ENCODE measurements around the gene SSBP3.

The SSBP3 gene

DNA sequence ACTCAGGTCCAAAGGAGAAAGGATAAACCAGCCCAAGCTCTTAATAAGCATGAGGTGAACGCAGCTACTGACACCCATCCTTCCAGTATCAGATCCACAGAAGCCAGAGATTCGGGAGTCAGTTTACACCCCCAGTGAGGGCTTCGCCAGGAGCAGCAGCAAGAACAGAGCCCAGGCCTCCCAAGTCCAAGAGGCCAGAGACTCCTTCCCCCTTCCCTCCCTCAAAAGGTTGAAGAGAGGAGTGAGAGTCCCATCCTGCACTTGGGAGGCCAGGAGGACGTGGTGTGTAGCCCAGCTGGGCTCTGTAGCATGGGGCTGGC, 133.5 kb downstream of the SSBP3 start:
- peak in 1 of 56 donors; percentile 16 for DNase-seq

DNA sequence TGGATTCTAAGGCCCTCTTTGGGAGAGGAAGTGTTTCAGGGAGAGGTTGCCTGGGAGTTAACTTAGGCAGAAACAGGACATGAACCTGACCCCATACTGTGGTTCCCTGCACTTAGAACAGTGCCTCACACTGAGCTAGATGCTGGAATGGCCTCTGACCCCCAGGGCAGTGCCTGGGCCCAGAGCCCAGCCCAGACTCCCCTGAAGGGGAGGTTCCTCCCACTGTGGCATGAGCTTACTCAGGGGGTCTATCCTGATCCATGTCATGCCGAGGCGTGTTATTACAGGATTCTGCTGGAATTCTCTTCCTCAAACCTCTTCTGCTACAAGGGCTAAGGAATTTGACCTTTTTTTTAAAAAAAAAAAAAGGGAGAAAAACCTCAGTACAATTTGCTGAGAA, 134.1 kb downstream of the SSBP3 start:
- no peak for DNase-seq

DNA sequence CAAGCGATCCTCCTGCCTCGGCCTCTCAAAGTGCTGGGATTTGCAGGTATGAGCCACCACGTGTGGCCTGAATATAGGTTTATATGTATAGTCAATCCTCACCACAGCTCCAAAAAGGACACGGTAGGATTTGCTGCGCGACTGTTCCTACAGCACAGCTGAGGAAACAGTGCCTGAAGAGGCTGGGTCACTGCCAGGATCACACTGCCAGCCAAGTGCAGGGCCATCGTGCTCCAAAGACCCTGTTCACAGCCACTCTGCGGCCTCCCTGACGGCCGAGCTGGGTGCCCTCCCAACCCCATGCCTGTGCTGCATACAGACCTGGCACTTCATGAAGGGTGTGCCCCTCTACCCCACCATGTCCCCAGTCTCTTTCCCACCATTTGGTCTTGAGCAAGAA, 134.9 kb downstream of the SSBP3 start:
- no peak for DNase-seq

DNA sequence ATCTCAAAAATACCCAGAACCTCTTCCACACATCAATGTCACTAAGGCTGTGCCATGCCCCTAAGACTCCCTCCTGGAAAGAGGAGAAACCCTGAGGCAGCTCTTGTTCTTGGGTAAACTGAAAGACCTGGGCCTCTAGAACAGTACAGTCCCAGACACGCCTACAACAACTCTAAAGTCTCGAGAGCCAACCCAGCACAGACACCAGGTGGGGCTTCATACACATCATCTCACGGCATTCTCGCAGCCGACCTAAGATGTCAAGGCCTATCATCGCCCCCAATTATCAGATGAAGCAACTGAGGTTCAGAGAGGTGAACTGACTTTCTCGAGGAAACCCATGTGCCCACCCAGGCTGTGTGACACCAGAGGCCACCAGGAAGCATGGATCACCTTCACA, 135.7 kb downstream of the SSBP3 start:
- no peak for DNase-seq

DNA sequence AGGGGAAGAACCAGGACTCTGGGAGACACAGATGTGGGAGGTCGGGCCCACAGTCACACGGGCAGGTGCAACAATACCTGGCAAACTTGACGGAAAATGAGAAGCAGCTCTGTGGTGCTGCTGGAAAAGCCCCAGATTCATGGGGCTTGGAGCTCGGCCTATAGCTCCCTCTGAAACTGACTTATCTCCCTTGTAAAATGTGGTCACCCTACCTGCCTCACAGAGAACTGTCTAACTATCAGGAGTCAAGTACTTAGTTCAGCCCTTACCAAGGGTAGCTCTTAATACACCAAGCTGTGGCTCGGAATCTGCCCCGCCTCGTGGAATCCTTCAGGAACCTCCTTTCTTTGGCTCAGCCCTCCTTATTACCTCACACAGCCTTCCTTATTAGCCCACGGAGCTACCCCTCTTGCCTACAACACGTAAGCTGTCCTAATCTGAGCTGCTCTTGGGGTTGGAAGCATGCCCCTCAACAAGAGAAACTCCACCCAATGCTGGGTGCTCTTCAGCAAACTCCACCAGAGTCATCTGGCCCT, 137.4 kb downstream of the SSBP3 start:
- no peak for DNase-seq

DNA sequence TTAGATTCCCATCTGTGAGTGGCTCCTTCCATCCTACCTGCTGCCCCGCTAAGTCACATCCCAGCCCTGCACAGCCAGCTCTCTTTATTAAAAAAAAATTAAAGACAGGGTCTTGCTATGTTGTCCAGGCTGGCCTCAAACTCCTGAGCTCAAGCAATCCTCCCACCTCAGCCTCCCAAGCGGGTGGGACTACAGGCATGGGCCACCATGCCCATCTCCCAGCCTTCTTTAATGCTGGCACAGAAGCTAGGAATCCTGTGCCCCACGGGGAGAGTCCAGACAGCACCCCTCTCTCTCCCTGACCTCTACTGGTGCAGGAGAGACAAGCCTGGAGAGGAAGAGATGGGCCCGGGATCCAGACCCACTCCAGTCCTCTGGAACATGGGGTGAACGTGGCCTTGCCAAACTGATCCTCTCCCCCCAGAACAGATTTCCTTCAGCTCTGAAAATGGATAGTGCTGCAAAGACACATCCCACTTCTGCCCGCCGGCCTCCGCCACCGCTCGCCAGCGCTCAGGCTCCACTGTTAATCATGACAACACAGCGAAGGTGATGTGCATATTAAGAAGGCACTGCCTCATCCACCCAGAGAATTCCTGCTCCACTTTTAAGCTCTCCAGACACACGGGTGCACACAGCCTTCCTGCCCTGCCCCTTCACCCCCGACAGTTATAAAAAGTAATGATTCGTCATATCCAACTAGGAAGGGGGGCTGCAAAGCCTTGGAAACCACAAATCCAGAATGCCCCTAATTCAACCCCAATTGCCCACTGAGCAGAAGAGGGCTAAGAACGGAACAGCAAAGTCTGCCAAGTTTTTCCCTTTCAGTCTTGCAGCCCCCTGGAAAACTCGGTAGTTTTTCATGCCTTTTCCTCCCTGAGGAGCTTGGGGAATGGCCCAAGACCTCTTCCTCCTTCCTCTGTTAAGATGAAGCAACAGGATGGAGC, 138.1 kb downstream of the SSBP3 start:
- DNase-seq = peak in 10 of 56 donors; percentile 7 to 49 (median 19)

DNA sequence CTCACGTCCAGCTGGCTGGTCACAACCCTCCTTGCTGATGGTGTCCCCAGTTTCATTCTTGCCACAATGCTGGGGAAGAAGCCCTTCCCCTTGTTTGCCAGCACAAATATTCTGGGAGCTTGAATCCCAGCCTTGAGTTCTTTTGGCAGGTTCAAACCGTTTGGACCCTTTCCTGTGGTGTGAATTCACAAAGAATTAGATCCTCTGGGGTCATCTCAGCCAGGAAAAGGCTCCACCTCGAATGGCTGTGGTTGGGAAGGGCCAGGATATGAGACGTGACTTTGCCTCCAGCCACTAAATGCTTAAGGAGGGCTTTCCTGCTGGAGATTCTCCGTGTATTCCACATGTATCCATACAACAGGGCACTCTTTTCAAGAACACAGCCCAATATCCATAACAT, 139.3 kb downstream of the SSBP3 start:
- DNase-seq = no peak

DNA sequence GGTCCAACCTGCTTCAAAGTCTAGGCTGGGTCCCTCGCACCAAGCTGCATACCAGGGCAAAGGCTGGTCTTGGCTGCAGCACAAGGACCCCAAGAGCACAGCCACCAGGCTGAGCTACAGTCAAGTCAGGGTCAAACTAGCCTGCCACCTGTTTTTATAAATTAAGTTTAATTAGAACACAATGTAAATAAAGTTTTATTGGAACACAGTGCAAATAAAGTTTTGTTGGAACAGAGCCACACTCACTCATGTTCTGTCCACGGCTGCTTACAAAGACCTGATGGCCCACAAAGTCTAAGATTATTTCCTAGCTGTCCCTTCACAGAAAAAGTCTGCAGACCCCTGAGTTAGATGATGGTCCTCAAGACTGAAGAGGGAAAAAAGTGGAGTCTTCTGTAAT, 140.0 kb downstream of the SSBP3 start:
- no peak for DNase-seq

DNA sequence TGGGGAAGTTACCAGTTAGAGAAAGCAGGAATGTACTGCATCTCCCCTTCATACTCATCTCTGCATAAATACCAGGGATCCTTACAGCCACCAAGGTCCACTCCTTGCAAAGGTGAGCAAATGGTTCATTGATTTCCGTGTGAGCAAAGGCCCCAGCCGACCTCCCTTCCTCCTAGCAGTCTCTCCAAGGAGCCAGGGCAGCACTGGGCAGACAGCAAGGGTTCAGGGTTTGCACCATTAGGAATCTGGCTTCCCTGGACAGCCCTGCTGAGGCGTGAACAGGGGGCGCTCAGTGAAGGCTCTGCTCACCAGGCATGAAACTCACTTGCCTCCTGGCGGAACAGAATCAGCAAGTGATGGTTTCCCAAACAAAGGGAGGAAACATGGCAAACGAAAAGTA, 140.5 kb downstream of the SSBP3 start:
- no peak for DNase-seq

DNA sequence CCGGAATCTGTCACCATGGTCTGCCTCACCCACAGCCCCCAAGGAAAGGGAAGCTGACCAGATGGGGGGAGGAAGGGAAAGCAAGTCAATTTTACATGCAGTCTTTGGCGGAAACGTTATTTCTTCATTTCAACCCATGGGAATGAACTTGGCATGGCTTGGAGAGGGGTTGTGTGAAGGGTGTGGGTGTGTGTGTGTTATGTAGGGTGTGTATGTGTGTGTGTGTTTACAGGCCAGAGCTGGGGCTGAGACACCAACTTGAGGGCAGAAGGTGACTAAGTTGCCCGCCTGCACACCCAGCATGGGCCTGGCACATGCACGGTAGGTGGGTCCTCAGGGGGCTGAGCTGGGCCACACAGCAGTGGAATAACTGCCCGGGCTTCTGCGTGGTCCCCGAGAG, 141.1 kb downstream of the SSBP3 start:
- no peak for DNase-seq

DNA sequence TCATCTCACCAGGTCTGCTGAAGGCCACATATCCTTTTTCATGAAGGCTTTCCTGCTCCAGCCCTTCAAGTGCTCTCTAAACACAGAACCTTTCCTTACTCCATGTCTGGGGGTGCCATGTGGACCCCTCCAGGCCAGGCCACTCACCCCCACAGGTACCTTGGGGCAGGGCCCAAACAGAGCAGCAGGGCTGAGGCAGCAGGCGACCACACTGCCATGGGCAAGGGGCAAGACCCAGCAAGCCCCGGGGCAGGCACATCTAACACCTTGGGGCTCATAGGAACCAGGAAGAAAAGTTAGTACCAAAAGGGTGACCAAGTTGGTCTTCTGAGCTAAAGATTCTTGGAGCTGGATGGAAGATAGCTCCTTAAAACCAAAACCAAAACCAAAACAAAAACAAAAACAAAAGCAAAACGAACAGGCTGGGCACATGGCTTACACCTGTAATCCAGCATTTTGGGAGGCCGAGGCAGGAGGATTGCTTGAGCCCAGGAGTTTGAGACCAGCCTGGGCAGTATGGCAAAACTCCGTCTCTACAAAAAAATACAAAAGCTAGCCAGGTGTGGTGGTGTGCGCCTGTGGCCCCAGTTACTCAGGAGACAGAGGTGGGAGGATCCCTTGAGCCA, 142.5 kb downstream of the SSBP3 start:
- DNase-seq = no peak

DNA sequence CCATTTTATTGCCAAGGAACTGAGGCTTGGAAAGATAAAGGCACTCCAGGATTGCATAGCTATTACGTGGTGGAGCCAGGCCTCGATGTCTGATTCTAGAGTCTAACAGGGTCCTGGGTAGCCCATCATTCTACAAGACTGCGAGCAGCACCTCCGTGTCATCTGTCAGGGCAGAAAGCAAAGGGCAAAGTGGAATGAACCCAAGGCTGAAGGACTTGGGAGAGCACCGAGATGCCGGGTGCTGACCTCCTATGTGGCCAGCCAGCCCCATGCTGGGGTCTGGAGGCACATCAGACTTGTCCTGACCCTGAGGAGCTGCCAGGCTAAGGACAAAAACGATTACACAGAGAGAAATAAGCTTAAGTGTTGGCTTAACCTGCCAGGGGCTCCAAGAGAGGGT, 143.9 kb downstream of the SSBP3 start:
- DNase-seq = no peak

DNA sequence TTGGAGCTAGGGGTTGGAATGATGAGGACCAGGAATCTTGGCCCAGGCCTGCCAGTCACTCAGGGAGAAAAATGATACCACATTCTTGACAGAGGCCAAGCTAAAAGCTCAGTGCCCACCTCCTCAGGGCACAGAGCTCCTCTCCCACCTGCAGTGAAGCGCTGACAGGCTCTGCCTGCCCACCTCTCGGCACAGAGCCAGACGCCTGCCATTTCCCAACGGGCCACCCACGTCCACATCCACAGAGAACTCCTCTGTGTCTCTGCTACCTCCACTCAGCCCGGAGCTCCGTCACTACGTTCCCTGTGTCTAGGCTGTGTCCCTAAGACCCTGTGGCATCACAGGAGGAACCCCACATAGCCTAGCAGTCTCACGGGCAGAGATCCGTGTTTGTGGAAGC, 145.4 kb downstream of the SSBP3 start:
- DNase-seq = peak in 22 of 56 donors; percentile 3 to 66 (median 29)

DNA sequence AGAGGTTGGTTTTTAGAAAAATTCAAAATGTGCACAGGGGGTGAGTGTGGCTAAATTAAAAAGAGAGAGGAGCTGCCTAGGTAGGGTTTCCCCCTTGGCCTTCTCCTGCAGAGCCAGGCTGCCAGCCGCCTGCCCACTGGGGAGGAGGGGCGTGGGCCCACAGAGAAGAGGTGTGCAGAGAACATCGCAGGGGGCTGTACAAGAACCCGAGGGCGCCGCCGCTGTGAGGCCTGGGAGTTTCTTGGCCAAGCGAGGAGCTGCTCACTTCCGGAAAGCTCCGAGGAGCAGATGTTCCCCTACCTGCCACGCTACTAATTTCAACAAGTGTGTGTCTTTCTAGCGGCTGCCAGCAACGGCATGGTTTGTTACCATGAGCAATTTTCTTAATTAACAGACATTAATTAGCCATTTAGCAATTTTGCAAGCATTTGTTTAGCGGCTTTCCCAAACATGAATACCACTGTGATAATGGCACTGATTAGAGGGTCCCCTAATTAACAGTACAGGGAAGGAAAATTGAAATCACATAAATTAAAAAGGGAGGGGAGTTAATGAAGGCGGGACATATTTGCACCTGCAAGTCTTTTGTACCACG, 146.6 kb downstream of the SSBP3 start:
- DNase-seq = no peak

DNA sequence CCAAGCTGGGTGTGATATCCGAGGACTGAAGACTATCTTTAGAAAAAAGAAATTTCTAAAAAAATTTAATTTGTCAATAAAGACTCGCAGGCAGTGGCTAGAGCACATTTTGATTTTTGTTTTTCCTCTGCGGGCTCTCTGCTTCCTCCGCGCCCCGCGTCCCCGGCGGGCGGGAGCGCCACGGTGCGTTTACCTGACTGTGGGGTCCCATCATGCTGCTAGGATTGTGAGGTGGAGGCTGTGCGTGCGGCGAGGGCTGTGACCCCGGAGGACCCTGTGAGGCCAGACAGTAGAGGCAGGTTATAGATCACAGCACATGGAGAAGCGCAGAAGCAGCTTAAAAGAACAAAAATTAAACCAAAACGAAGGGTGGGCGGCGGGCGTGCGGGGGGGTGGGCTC, 148.3 kb downstream of the SSBP3 start:
- no peak for DNase-seq

DNA sequence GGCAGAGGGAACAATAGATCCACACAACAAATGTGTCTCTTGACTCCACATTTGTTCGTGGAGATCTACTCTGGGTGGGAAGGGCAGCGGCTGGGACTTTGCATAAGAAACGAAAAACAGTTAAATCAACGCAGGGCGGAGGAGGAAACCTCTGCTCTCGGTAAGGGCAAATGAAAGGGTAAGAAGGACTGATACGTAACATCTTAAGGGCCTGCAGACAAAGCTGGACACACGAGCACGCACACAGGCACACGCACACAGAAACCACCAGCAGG, 148.9 kb downstream of the SSBP3 start:
- DNase-seq = no peak

DNA sequence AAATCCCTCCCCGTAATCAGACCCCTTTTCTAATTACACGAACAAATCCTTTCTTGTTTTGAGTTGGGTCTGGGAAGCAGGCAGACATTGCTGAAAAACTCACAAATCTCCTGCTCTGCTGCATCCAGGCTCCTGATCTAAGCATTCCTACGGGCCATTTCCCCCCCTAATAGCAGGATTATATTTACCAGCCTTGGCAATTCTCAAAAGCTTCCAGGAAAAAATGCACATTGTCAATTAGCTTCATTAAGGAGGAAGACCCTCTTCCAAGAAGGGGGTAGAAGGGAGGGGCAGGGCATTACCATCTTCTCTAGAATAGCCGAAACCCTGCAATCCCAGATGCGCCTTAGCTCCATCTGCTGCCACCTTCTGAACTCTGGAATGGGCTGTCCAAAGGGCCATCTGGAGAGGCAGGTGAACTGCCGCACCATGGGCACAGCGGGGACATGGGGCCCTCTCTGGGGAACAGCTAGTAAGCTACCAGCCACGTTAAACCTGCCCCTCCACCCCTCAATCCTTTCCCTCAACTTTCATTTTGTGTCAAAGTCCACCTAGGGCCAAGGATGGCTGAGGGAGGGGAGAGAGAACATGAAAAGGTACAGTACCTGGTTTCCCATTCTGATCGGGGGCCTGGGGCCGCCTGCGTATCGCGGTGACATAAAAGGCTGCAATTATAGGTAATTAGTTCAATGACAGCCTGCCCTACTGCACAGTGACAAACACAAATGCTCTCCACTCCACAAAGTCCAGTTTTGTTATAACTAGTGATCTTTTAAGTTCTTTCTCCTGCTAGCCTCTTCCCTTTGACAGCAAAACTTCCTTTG, 149.5 kb downstream of the SSBP3 start:
- DNase-seq = no peak

DNA sequence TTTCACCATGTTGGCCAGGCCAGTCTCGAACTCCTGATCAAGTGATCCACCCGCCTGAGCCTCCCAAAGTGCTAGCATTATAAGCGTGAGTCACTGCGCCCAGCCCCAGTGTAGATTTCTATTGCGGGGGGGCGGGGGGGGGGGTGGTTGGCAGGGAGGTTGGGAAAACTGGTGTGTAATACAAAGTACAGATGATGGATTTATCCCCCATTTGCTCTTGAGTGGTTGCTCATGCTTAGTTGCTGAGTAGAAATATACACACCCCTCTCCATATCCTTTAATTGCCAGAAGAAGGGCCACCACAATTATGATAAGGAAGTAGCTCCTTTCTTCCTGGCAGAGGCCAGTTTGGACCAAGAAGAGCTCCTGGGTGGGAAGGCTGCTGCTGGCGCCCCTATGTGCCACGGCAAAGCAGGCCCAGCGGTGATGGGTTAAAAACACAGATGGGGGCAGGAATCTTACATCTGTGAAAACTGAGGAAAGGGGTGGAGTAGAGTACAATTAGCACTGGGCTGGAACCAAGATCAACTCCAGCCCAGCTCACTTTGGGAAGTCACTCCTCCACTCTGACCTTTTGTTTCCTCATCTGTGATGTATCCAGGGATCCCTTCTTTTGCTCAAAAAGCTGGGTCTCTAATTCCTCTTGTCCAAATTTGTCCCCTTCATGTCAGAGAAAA, 151.0 kb downstream of the SSBP3 start:
- peak in 2 of 56 donors; percentile 16 to 24 for DNase-seq

DNA sequence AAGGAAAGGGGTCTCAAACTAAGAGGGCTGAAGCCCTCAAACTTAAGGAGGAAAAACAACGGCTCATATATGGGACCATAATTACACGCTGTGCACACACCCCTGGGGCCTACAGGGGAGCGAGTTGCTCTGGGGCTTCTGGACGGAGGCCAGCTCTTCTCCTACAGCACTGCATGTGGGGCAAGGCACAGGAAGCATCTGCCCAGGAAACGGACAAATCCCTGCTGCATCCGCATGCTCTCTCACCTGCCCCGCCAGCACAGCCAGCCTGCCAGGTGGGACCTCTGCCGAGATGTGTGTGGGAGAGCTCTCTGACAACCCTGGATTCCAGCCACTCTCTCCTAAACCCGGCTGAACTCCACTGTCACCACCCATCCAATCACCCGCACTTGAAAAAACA, 152.1 kb downstream of the SSBP3 start:
- no peak for DNase-seq

DNA sequence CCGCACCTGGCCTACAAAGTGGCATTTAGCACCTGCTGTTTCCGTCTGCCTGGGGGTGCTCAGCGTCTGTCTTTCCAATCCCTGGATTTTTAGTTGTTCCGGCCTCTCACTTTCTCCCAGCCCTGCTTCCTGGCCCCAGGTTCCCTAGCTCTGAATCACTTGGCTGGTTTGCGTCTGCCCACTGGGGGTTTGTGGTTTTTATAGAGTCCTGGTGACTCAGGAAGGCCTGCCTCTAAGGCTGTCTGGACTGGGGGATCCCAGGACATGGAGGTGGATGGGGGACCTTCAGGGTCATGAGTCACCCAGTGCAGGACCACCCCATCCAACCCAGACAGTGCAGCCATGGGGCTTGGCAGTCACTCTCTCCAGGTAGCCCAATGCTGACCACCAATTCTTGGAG, 152.7 kb downstream of the SSBP3 start:
- no peak for DNase-seq

DNA sequence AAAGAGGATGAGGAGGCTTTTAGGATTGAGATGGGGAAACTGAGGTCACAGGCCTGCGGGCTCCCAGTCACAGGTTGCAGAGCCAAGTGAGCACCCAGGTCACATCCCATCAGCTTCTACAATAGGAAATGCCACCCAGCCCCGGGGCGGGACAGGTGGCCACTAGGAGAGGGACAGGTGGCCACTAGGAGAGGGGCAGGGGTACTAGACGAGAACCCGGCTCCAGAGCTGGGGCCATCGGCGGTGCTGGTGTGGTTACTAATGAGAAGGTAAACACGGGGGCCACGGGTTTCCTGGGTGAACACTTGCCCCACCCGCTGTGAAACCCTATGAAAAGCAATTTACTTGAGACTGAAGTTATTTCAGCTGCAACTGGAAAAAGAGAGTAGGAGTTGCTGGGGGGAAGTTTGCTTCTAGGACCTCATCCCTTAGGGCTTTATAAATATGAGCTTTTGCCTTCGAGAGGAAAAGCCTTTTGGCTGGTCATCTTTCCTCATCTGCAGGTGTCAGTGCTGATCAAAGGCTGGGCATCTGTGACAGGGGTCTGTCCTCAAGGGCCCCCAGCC, 153.7 kb downstream of the SSBP3 start:
- no peak for DNase-seq

Data from nucleus accumbens (tissue), 56 donors.